HepG2 (cell line): Measurements from ENCODE around the gene PLCB4. TPM values are rescaled to one million over a fixed set of nuclear protein-coding genes. Genes with fewer than 3 reads are reported as not detected.

Experiments used
- AHDC1 ChIP-seq: sonication (generic); formaldehyde crosslinking; IDR thresholded peaks from 2 replicates; pipeline ENCODE4 v1.5.1; 2020; ENCODE audit warnings: mild to moderate bottlenecking, missing genetic modification reagents, borderline replicate concordance
- KLF6 ChIP-seq: IDR thresholded peaks from 2 replicates; pipeline ENCODE4 v1.8.0; 2016; ENCODE audit warnings: missing biosample characterization, missing genetic modification reagents
- PHF5A ChIP-seq: IDR thresholded peaks from one replicate; pipeline ENCODE4 v1.6.1; 2018; ENCODE audit warnings: low read depth, missing genetic modification reagents; ENCODE audit not compliant: unreplicated experiment
- ZBTB3 ChIP-seq: sonication (generic); formaldehyde crosslinking; IDR thresholded peaks from 2 replicates; pipeline ENCODE4 v1.4.0; 2020; ENCODE audit warnings: low read depth, mild to moderate bottlenecking, moderate library complexity, missing genetic modification reagents, borderline replicate concordance
- ZNF160 ChIP-seq: sonication (generic); formaldehyde crosslinking; IDR thresholded peaks from 2 replicates; pipeline ENCODE4 v1.8.0; 2022; ENCODE audit warnings: mild to moderate bottlenecking, inconsistent platforms, missing genetic modification reagents
- polyA plus RNA-seq, 8 experiments: library from polyadenylated mRNA; depleted of rRNA in 3 of 8; stranded (reverse) in 7 of 8; unstranded in 1 of 8; fragments of >200 nt; fragmentation: Illumina TruSeq in 4 of 8; extraction: Trizol in 4 of 8; gene quantifications; 2 replicates each; pipeline versions ENCODE4 v1.2.1 to v1.2.3, GENCODE V29; 2011 to 2016; ENCODE audit warnings: low read depth in 4 of 8, missing spikeins in 1 of 8, mixed read lengths in 1 of 8; ENCODE audit not compliant: insufficient read depth in 1 of 8
- total RNA-seq, 5 experiments: library from RNA; depleted of rRNA; stranded (reverse); fragments of >200 nt; fragmentation: Illumina TruSeq; extraction: Trizol; gene quantifications; 2 replicates each; pipeline ENCODE4 v1.2.3, GENCODE V29; 2016; ENCODE audit warnings: low read depth in 1 of 5
- TF ChIP-seq, protein P1 (sequence below), 2 experiments: fragments of 450-650 bp in 1 of 2; sonication (generic) in 1 of 2; formaldehyde crosslinking in 1 of 2; IDR thresholded peaks; 2 replicates each; pipeline versions ENCODE4 v1.6.1 to v1.8.0; 2016 to 2022; ENCODE audit warnings: antibody characterized with exemption in 1 of 2, mild to moderate bottlenecking in 1 of 2, missing genetic modification reagents in 1 of 2
- TF ChIP-seq, protein P2 (sequence below): sonication (generic); formaldehyde crosslinking; IDR thresholded peaks from 2 replicates; pipeline ENCODE4 v1.4.0; 2020; ENCODE audit warnings: missing genetic modification reagents, borderline replicate concordance

The PLCB4 gene
- total and polyA plus RNA-seq, 2 of the 13 experiments (the other 11 are each of a cell fraction or from before 2014, with no cell fraction given): 0.01 TPM; not detected in 1

GRCh38 chr20:9301129-9302090 lies 232.5 kb downstream of the PLCB4 start (continued):
- TF ChIP-seq, protein P1, sequence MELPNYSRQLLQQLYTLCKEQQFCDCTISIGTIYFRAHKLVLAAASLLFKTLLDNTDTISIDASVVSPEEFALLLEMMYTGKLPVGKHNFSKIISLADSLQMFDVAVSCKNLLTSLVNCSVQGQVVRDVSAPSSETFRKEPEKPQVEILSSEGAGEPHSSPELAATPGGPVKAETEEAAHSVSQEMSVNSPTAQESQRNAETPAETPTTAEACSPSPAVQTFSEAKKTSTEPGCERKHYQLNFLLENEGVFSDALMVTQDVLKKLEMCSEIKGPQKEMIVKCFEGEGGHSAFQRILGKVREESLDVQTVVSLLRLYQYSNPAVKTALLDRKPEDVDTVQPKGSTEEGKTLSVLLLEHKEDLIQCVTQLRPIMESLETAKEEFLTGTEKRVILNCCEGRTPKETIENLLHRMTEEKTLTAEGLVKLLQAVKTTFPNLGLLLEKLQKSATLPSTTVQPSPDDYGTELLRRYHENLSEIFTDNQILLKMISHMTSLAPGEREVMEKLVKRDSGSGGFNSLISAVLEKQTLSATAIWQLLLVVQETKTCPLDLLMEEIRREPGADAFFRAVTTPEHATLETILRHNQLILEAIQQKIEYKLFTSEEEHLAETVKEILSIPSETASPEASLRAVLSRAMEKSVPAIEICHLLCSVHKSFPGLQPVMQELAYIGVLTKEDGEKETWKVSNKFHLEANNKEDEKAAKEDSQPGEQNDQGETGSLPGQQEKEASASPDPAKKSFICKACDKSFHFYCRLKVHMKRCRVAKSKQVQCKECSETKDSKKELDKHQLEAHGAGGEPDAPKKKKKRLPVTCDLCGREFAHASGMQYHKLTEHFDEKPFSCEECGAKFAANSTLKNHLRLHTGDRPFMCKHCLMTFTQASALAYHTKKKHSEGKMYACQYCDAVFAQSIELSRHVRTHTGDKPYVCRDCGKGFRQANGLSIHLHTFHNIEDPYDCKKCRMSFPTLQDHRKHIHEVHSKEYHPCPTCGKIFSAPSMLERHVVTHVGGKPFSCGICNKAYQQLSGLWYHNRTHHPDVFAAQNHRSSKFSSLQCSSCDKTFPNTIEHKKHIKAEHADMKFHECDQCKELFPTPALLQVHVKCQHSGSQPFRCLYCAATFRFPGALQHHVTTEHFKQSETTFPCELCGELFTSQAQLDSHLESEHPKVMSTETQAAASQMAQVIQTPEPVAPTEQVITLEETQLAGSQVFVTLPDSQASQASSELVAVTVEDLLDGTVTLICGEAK (IDR thresholded peaks at IDR 0.05): no peak
- TF ChIP-seq, protein P1 (CRISPR knock-in tag; IDR thresholded peaks at IDR 0.05): no peak
- TF ChIP-seq KLF6 (CRISPR knock-in tag): peak; percentile 60; the same call in 1 of the 2 replicates
- TF ChIP-seq, protein P2, sequence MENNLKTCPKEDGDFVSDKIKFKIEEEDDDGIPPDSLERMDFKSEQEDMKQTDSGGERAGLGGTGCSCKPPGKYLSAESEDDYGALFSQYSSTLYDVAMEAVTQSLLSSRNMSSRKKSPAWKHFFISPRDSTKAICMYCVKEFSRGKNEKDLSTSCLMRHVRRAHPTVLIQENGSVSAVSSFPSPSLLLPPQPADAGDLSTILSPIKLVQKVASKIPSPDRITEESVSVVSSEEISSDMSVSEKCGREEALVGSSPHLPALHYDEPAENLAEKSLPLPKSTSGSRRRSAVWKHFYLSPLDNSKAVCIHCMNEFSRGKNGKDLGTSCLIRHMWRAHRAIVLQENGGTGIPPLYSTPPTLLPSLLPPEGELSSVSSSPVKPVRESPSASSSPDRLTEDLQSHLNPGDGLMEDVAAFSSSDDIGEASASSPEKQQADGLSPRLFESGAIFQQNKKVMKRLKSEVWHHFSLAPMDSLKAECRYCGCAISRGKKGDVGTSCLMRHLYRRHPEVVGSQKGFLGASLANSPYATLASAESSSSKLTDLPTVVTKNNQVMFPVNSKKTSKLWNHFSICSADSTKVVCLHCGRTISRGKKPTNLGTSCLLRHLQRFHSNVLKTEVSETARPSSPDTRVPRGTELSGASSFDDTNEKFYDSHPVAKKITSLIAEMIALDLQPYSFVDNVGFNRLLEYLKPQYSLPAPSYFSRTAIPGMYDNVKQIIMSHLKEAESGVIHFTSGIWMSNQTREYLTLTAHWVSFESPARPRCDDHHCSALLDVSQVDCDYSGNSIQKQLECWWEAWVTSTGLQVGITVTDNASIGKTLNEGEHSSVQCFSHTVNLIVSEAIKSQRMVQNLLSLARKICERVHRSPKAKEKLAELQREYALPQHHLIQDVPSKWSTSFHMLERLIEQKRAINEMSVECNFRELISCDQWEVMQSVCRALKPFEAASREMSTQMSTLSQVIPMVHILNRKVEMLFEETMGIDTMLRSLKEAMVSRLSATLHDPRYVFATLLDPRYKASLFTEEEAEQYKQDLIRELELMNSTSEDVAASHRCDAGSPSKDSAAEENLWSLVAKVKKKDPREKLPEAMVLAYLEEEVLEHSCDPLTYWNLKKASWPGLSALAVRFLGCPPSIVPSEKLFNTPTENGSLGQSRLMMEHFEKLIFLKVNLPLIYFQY: peak; percentile 66; the same call in 1 of the 2 replicates
- TF ChIP-seq ZNF160 (CRISPR knock-in tag): no peak
- no peak for TF ChIP-seq ZBTB3 (CRISPR knock-in tag)
- TF ChIP-seq AHDC1: peak; percentile 98
- peak; percentile 77 for TF ChIP-seq PHF5A (CRISPR knock-in tag)
